SKM-1 treated with dmso at 0.1 percent for 144 hours (cell line): ENCODE measurements around the gene MTMR8.
A peak's percentile ranks its signal among the peaks of the same experiment; 100 is the strongest.
"Not testable (repeated sequence)": the region's sequence is repeated elsewhere in the genome, so short reads cannot be mapped to it uniquely, and the experiment has no call there.

Experiments used
- DNase-seq: peaks from one replicate; lab custom pipeline; 2025; ENCODE audit not compliant: unreplicated experiment; lab: John Stamatoyannopoulos, UW

MTMR8 gene

GRCh38 chrX:64394874-64395567 lies at the start of gene MTMR8:
MTMR8 (minus strand) TSS chrX:64395452; CDS start chrX:64395363, 89 bp downstream.
- DNase-seq: peak; percentile 64

- no peak for DNase-seq
Observed at GRCh38 chrX:64439551-64439950, 44.3 kb upstream of the MTMR8 start.

GRCh38 chrX:64437665-64438064 lies 42.4 kb upstream of the MTMR8 start:
- DNase-seq: no peak

GRCh38 chrX:64437218-64437617 lies 42.0 kb upstream of the MTMR8 start:
- no peak for DNase-seq

GRCh38 chrX:64428371-64428770 lies 33.1 kb upstream of the MTMR8 start:
- no peak for DNase-seq

GRCh38 chrX:64427787-64428186 lies 32.5 kb upstream of the MTMR8 start:
- DNase-seq: no peak

GRCh38 chrX:64427281-64427680 lies 32.0 kb upstream of the MTMR8 start:
- DNase-seq: no peak

GRCh38 chrX:64409730-64410129 lies 14.5 kb upstream of the MTMR8 start:
- DNase-seq: not testable (repeated sequence)

GRCh38 chrX:64398088-64398487 lies 2.8 kb upstream of the MTMR8 start:
- no peak for DNase-seq

- no peak for DNase-seq
Observed at GRCh38 chrX:64395568-64395929, 297 bp upstream of the MTMR8 start.

GRCh38 chrX:64394059-64394873 lies 986 bp downstream of the MTMR8 start:
- no peak for DNase-seq

- no peak for DNase-seq
Observed at GRCh38 chrX:64389489-64389888, 5.8 kb downstream of the MTMR8 start.

GRCh38 chrX:64380789-64381188 lies 14.5 kb downstream of the MTMR8 start:
- DNase-seq: not testable (repeated sequence)

- DNase-seq: no peak
Observed at GRCh38 chrX:64379924-64380323, 15.3 kb downstream of the MTMR8 start.

GRCh38 chrX:64377753-64378152 lies 17.5 kb downstream of the MTMR8 start:
- no peak for DNase-seq

- no peak for DNase-seq
Observed at GRCh38 chrX:64352081-64352480, 43.2 kb downstream of the MTMR8 start.

GRCh38 chrX:64350521-64350920 lies 44.7 kb downstream of the MTMR8 start:
- no peak for DNase-seq

GRCh38 chrX:64350047-64350446 lies 45.2 kb downstream of the MTMR8 start:
- no peak for DNase-seq

GRCh38 chrX:64342811-64343210 lies 52.4 kb downstream of the MTMR8 start:
- DNase-seq: no peak

GRCh38 chrX:64338296-64338695 lies 57.0 kb downstream of the MTMR8 start:
- DNase-seq: no peak

- DNase-seq: no peak
Observed at GRCh38 chrX:64334467-64334866, 60.8 kb downstream of the MTMR8 start.

- no peak for DNase-seq
Observed at GRCh38 chrX:64330284-64330683, 65.0 kb downstream of the MTMR8 start.
